ENCODE results near the gene WRNIP1. TPM values are rescaled to one million over a fixed set of nuclear protein-coding genes. Genes with fewer than 3 reads are reported as not detected.
A peak's percentile ranks its signal among the peaks of the same experiment; 100 is the strongest.

WRNIP1 gene
- 39.3 TPM for polyA plus RNA-seq (2013, experiment 1 of 2; ENCODE audit: insufficient read length)
- polyA plus RNA-seq (2013, experiment 2 of 2; ENCODE audit: insufficient read length), result 38.0 TPM

- DNase-seq, result peak; percentile 100
These were observed at the start of gene WRNIP1 for GRCh38 chr6:2765166-2765895. Gene WRNIP1 (plus strand): TSS chr6:2765393. CDS start chr6:2765623, 230 bp downstream.

DNA sequence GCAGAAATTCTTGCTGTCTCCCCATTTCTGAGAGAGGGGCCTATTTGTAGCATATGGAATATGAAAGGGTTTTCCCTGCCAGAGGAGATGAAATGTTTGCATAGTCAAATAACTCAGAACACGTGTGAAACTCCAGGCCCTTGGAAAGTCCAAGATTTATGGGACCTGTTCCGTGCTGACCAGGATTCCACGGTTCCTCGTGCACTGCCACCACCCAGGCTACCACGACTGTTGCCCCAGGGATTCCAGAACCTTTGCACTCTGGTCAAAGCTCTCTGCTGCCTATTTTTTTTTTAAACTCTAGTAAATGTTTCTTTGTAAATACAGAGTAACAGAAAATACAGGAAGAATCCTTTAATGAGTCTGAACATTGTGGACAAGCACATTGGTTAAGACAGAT is 49.5 kb upstream of the WRNIP1 start:
- no peak for DNase-seq

DNA sequence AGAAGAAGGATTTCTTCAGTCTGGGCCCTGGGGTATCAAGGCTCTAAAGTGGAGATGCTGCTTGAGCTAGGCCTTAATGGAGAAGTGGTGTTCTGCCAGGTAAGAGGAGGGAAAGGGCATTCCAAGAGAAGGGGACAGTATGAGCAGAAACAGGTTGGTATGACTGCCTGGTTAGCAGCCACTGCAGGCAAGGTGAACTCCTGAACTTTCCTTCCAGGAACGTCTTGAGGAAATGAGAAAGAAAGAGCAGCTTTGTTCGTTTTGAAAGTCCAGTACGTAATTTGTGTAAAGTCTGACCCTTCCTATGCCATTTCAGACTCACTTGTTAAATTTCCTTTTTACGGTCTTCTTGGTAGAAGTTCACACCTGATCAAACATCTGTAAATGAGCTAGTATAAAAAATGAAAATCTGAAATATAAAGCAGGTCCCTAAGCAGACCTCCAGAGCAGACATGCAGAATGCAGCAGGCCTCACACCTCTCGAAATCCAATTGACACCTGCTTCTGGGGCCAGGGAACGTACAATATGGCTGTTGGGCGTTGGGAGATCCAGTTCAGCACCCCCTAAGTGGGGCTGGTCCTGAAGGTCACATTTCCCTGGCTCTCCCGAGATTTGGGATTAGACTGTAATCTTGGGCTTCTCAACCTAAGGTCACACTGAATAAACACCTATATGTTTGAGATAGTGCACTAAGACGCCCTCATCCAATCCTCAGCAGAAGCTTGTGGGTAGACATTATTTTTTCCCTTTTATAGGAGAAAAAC is 48.1 kb upstream of the WRNIP1 start:
- DNase-seq, result no peak

DNA sequence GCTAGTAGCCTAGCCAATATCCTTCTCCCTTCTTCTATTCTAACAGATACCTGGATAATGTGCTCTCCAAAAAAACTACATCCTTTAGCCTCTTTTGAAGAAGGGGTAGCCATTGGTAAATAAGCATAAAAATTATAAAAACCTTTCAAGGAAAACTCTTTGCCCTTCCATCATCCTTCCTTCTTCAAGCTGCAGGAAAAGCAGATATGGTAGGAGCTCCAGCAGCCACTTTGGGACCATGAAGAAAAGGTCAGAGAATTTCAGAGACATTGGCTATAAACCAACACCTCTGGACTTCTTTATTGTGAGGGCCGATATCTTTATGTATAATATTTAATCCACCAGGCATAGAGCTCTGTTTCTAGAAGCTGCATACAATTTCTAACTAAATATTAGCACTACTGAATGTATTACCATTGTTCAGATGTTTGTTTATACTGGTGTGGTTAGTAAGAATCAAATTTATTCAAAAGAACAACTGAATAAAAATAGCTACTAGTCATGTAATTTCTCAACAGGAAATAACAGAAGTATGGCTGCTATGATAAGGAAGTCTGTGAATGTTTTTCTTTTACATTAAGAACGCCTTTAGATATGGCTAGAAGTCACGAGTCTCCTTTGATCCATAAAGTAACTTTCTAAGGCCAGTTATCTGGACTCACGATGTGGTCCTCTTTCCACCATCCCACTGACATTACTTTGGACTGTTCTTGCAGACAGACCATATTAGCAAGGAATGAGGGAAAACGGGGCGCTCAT is 46.7 kb upstream of the WRNIP1 start:
- no peak for DNase-seq

DNA sequence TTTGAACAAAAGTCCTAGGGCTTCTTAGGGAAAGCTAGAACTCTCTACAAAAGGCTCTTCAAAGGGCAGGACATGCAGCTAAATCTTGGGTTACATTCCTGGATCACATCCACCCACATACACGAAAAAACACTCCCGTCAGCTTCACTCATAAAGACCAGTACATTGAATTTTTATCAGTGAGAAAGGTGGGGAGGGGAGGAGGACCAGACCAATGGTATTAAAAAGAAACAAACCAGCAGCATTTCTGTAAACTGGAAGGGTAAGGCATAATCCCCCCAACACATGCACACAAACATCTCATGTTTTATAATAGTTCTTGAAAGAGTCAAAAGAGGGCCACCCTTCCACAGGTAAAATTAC is 46.1 kb upstream of the WRNIP1 start:
- DNase-seq, result no peak

GRCh38 chr6:2721219-2721618 is 44.0 kb upstream of the WRNIP1 start:
- no peak for DNase-seq

GRCh38 chr6:2725364-2725988 is 39.7 kb upstream of the WRNIP1 start:
- no peak for DNase-seq

GRCh38 chr6:2725999-2726567 is 39.1 kb upstream of the WRNIP1 start:
- peak; percentile 62 for DNase-seq

GRCh38 chr6:2729921-2730320 is 35.3 kb upstream of the WRNIP1 start:
- DNase-seq, result no peak

DNA sequence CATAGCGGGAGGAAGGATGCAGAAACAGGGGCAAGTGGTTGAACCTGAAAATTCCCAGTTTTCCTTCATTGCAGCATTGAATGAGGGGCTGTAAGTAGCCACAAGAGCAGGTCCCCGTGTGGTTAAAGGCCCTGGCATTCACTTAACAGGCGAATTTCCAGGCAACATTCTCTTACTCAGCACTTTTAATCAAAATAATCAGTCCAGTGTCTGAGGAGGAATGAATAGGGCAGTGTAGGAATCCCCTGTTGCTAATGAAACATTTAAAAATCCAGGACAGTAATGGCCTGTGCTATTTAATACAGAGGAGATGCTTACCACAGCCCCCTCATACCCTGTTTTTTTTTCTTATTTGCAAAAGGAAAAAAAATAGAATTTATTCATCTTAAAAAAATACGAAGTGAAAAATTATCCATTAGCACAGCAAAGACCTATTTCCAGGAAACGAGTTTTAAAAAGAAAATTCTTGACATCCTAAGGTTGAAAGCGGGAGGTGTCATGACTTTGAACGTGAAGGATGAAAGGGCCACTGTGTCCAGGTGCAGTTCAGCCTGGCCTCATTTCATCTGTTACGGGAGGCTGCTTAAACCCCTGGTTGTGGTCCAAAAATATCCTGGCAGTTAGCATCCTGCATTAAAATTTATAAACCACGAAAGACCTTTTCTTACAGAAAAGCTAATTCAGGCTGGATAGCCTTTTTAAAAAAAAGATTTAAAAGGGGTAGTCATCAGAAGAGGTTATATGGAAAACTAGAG is 34.7 kb upstream of the WRNIP1 start:
- no peak for DNase-seq

DNA sequence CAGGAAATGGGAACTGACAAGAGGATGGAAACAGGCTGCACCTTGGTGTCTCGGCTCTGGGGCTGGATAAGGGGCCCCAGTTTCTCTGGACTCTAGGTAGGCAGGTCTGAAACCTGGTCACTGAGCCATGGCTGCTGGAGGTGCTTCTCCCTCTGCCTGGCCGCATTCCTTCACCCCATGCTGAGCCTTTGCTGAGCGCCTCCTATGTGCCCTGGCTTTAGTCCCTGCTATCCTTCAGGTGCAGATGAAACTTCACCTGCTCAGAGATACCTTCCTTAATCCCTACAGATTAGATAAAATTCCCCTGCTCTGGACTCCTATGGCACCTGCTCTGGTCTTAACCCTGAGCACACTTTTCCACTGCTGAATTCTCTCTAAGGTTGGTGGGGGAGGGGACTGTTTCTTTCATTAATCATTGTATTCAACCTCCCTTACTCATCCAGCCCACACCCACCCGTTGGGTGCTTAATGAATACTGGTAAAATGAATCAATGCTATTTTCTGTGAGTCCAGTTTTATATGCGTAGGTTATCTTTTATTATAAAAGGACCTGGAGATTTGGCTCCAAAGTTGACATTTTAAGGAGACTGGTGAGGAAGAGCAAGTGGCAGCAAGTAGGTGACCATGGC is 33.8 kb upstream of the WRNIP1 start:
- no peak for DNase-seq

GRCh38 chr6:2732503-2733089 is 32.6 kb upstream of the WRNIP1 start:
- no peak for DNase-seq

DNA sequence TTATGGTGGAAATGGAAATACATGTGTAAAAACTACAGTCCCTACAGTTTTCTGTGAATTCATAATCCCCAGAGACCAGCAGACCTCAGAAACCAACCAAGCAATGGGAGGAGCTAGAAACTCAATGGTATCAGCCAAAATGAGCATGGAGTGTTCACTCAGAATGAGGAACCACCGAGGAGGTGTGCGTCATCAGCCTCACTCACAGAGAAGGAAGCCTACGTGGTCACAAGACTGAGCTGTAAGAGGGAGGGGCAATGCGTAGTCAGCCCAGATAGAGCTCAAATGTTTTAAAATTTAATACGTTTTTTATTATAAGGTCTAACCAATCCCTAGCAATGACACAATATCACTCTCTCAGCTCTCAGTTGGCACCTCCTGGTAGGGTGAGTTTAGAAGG is 31.9 kb upstream of the WRNIP1 start:
- DNase-seq, result no peak

DNA sequence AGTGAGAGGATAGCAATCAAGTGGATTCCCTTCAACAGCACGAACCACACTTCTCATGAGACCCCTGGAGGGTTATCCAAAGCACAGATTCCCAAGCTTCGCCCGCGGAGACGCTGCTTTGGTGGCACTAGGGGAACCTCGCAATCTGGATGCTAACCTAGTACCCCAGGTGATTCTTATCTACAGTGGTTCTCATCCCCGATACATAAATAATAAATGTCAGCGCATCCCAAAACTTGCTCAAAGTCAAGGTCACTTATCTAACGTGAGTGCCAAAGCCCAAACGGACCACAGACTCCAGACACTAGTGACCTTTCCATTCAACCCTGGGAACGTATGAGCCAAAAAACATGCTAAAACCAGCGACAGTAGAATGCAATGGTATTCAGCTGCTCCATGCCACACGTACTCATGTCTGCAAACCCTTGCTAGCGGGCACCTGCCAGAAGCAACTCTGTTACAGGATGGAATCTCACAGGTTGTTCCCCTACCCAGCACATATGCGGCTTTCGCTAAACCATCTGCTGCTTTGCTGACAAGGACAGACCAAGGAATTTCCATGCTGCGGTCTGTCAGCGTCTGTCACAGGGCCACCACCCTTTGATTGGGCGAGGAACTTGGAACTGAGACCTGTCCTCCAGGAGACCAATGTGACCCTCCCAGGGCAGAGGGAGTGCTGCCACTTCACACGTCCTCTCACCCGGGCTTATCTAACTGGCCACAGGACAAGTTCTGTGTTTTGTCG is 31.3 kb upstream of the WRNIP1 start:
- no peak for DNase-seq

DNA sequence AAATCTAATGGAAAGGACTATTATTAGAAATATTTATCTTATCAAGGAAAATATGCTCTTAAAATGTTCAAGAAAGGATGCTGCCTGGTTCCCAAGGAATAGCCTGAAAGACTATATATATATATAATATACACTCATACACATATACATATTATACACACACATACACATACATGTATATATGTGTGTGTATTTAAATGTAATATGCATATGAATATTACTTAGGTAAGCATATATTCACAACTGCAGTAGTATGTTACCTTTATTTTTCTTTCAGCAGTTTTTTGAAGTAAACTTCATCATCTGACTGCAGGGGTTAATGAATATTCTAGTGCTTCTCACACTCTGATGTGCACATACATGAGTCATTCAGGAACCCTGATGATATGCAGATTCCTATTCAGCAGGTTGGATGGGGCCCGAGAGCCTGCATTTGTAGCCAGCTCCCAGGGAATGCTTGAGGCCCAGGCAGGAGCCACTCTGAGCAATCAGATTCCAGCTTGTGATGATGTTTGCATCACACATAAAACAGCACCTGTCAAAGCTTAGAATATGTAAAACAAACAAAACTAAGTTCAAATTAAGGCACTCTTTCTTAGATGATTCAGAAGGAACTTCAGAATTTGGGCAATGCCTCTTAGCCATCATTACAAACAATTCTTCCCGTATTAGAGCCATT is 30.6 kb upstream of the WRNIP1 start:
- DNase-seq, result no peak

DNA sequence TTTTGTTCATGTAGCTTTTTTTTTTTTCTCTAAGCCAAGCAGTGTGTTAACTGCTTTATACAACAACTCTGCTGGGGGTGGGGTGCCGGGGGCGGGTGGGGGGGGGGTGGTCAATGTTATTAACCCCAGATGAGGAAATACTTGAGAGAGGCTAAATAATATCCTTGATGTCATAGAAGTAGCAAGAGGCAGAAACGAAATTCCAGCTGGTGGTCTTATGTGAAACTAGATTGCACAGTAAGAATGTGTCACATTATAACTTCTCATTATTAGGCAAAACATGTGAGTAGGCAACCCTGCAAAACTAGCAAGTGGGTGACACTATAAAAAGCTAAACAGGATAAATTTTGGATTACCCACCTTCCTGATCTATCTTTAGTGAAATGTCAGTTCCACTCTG is 27.3 kb upstream of the WRNIP1 start:
- DNase-seq, result no peak

DNA sequence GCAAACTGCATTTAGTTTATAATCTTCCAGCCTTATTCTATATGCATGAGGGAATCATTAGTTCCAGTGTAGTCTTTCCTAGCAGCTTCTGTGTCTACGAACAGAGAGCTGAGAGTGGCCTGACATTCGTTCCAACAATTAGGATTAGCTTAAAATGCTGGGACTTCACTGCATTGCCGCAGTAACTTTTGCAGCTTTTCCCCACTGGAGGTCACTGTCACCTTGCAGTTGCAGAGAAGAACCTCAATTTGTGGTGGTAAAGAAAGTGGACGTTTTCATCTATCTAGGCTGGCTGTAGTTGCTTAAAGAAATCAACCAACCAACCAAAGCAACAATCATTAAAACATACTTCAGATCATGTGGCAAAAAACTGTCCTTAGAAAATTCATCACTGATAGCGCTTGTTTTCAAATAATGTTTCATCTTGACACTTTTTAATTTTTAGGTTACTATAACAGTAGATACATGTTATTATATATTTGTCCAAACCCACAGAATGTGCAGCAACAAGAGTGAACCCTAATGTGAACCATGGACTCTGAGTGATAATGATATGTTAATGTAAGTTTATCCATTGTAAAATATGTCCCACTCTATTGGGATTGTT is 26.7 kb upstream of the WRNIP1 start:
- peak; percentile 55 for DNase-seq

GRCh38 chr6:2739335-2739734 is 25.9 kb upstream of the WRNIP1 start:
- peak; percentile 47 for DNase-seq

DNA sequence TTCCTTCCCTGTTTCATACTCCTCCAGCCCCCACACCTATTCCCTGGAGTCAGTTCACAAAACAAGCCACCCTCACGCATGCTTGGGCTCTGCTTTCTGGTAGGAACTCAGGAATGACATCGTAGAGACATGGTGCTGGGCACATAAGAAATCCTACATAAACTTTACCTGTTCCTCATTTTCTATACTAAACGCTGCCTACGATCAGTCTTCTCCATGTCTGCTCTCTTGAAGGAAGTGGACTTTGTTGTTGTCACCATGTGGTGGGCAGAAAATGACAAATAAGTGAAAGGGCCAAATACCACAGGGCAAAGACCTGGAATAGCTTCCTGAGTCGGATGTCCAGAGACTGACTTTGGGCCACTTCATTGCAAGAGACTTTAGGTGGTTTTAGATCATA is 24.6 kb upstream of the WRNIP1 start:
- DNase-seq, result no peak

Data from fibroblast of skin of abdomen (primary cell).